ENCODE results near the gene DLGAP4.

The DLGAP4 gene

DNA sequence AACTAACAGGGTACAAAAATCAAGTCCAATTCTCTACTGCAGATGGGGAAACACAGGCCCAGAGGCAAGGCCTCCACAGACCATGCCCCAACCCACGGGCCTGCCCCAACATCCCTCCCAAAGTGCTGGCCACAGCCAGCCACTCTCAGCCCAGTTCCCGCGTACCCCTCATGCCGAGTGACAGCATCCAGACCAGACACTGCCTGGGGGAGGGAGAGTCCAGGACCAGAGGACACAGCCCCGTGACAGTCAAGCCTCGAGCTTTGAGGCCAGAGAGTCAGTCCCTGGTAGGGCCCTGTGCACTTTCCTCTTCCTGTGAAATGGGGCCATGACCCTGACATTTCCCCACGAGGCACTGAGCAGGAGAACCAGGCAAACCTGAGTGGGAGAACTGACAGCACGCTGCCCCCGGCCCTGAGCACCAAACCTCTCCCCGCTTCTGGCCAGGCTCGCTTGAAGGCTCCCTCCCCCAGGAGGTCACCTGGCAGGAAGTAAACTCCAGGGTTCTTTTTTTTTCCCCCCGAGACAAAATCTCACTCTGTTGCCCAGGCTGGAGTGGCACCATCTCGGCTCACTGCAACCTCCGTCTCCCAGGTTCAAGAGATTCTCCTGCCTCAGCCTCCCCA, 240.1 kb downstream of the DLGAP4 start:
- no peak overlapping the region for H3K4me3 ChIP-seq (IDR thresholded peaks at IDR 0.05; ENCODE audit: insufficient read depth, low read depth, low read length)
- H3K79me2 ChIP-seq (ENCODE audit: insufficient read depth, low read depth) = no peaks in the 10 kb centered on the region
- no peaks in the 10 kb centered on the region for H3K4me1 ChIP-seq (ENCODE audit: low read depth, poor library complexity, severe bottlenecking)
- no peak overlapping the region for H3K9ac ChIP-seq
- no peaks in the 10 kb centered on the region for H4K20me1 ChIP-seq (ENCODE audit: insufficient read depth)
- TF ChIP-seq, protein P1, sequence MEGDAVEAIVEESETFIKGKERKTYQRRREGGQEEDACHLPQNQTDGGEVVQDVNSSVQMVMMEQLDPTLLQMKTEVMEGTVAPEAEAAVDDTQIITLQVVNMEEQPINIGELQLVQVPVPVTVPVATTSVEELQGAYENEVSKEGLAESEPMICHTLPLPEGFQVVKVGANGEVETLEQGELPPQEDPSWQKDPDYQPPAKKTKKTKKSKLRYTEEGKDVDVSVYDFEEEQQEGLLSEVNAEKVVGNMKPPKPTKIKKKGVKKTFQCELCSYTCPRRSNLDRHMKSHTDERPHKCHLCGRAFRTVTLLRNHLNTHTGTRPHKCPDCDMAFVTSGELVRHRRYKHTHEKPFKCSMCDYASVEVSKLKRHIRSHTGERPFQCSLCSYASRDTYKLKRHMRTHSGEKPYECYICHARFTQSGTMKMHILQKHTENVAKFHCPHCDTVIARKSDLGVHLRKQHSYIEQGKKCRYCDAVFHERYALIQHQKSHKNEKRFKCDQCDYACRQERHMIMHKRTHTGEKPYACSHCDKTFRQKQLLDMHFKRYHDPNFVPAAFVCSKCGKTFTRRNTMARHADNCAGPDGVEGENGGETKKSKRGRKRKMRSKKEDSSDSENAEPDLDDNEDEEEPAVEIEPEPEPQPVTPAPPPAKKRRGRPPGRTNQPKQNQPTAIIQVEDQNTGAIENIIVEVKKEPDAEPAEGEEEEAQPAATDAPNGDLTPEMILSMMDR (conservative IDR thresholded peaks at IDR 0.05; ENCODE audit: low read depth, low read length) = no peak
- H2AFZ ChIP-seq (ENCODE audit: low read depth) = no peak overlapping the region
- no peak overlapping the region for H3K4me2 ChIP-seq
- no peak overlapping the region for H3K27ac ChIP-seq
- H3K36me3 ChIP-seq (ENCODE audit: insufficient read depth) = no peaks in the 10 kb centered on the region
- H3K27me3 ChIP-seq (ENCODE audit: insufficient read depth, low read depth) = no peaks in the 10 kb centered on the region

DNA sequence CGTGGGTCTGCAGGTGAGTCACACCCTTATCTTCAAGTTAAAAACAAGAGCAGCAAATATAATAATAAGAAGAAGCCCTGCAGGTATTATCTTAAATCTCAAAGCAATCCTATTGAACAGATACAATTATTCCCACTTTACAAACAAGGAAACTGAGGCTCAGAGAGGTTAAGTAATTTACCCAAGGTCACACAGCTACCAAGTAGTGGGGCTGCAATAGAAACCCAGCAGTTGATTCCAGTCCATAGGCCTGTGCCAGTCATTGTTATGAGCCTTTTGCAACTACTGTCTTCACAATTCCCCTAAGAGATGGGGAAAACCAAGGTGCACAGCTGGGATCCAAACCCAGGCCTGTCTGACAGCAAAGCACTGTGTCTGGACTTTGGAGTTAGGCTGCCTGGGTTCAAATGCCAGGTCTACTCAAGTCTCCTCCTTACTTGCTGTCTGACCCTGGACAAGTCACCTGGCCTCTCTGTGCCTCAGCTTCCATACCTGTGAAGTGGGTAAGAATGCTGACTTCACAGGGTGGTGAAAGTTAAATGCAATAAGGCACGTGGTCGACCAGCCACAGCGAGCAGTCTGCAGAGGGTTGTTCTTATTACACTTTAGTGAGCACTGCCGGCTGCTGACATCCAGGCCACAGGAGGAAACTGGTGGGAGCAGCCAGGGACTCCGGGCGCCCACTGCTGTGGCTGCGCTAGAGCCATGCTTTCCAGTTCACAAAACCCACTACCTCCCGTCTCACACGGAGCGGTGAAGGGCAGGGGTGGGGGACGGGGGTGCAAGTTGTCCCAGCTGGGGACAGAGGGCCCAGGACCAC, 241.3 kb downstream of the DLGAP4 start:
- TF ChIP-seq, protein P1 (conservative IDR thresholded peaks at IDR 0.05; ENCODE audit: low read depth, low read length) = no peak
- Histone ChIP-seq H3K4me2 (no peak overlapping the region), H3K4me1 (ENCODE audit: low read depth, poor library complexity, severe bottlenecking) (no peaks in the 10 kb centered on the region), H2AFZ (ENCODE audit: low read depth) (no peak overlapping the region), H3K36me3 (ENCODE audit: insufficient read depth) (no peaks in the 10 kb centered on the region), H3K4me3 (IDR thresholded peaks at IDR 0.05; ENCODE audit: insufficient read depth, low read depth, low read length) (no peak overlapping the region), H3K27me3 (ENCODE audit: insufficient read depth, low read depth) (no peaks in the 10 kb centered on the region), H3K27ac (no peak overlapping the region), H3K9ac (no peak overlapping the region), H4K20me1 (ENCODE audit: insufficient read depth) (no peaks in the 10 kb centered on the region), H3K79me2 (ENCODE audit: insufficient read depth, low read depth) (no peaks in the 10 kb centered on the region)

- no peaks in the 10 kb centered on the region for H3K4me1 ChIP-seq (ENCODE audit: low read depth, poor library complexity, severe bottlenecking)
- no peaks in the 10 kb centered on the region for H3K27me3 ChIP-seq (ENCODE audit: insufficient read depth, low read depth)
- H4K20me1 ChIP-seq (ENCODE audit: insufficient read depth) = no peaks in the 10 kb centered on the region
- no peak overlapping the region for H2AFZ ChIP-seq (ENCODE audit: low read depth)
- H3K27ac ChIP-seq = no peak overlapping the region
- H3K79me2 ChIP-seq (ENCODE audit: insufficient read depth, low read depth) = no peaks in the 10 kb centered on the region
- TF ChIP-seq, protein P1 (conservative IDR thresholded peaks at IDR 0.05; ENCODE audit: low read depth, low read length) = no peak; the same call in 1 of the 2 replicates
- H3K4me3 ChIP-seq (IDR thresholded peaks at IDR 0.05; ENCODE audit: insufficient read depth, low read depth, low read length) = no peak overlapping the region
- no peaks in the 10 kb centered on the region for H3K36me3 ChIP-seq (ENCODE audit: insufficient read depth)
- H3K4me2 ChIP-seq = no peak overlapping the region
- H3K9ac ChIP-seq = no peak overlapping the region
Observed at GRCh38 chr20:36548006-36548315, 241.8 kb downstream of the DLGAP4 start.

- H3K9ac ChIP-seq = no peak overlapping the region
- H3K4me3 ChIP-seq (IDR thresholded peaks at IDR 0.05; ENCODE audit: insufficient read depth, low read depth, low read length) = no peak overlapping the region
- no peak overlapping the region for H3K4me2 ChIP-seq
- no peaks in the 10 kb centered on the region for H4K20me1 ChIP-seq (ENCODE audit: insufficient read depth)
- H3K27ac ChIP-seq = no peak overlapping the region
- no peaks in the 10 kb centered on the region for H3K27me3 ChIP-seq (ENCODE audit: insufficient read depth, low read depth)
- TF ChIP-seq, protein P1 (conservative IDR thresholded peaks at IDR 0.05; ENCODE audit: low read depth, low read length) = no peak
- H3K79me2 ChIP-seq (ENCODE audit: insufficient read depth, low read depth) = no peaks in the 10 kb centered on the region
- H3K4me1 ChIP-seq (ENCODE audit: low read depth, poor library complexity, severe bottlenecking) = no peaks in the 10 kb centered on the region
- no peak overlapping the region for H2AFZ ChIP-seq (ENCODE audit: low read depth)
- H3K36me3 ChIP-seq (ENCODE audit: insufficient read depth) = no peaks in the 10 kb centered on the region
Observed at GRCh38 chr20:36548704-36549627, 242.8 kb downstream of the DLGAP4 start.
